ENCODE results near the gene TXNRD2. TPM values are rescaled to one million over a fixed set of nuclear protein-coding genes. Genes with fewer than 3 reads are reported as not detected.

TXNRD2 gene
- total RNA-seq, 1 experiment from 2014 or later = 5.0 TPM

GRCh38 chr22:19874307-19875060 lies 67.1 kb downstream of the TXNRD2 start:
- no peaks in the 10 kb centered on the region for H3K27me3 ChIP-seq (ENCODE audit: control insufficient read depth, insufficient read depth, low read length)
- no peaks in the 10 kb centered on the region for H3K36me3 ChIP-seq (replicated peaks; ENCODE audit: control insufficient read depth, insufficient read depth, low read length)
- no peak overlapping the region for H3K4me3 ChIP-seq (ENCODE audit: insufficient read depth, low read depth, low read length)
- peak; percentile 57 for DNase-seq

GRCh38 chr22:19873960-19874306 lies 67.7 kb downstream of the TXNRD2 start:
- H3K36me3 ChIP-seq (replicated peaks; ENCODE audit: control insufficient read depth, insufficient read depth, low read length) = no peaks in the 10 kb centered on the region
- H3K4me3 ChIP-seq (ENCODE audit: insufficient read depth, low read depth, low read length) = no peak overlapping the region
- no peaks in the 10 kb centered on the region for H3K27me3 ChIP-seq (ENCODE audit: control insufficient read depth, insufficient read depth, low read length)
- peak; percentile 39 for DNase-seq

- DNase-seq = peak; percentile 57
- no peaks in the 10 kb centered on the region for H3K36me3 ChIP-seq (replicated peaks; ENCODE audit: control insufficient read depth, insufficient read depth, low read length)
- H3K4me3 ChIP-seq (ENCODE audit: insufficient read depth, low read depth, low read length) = no peak overlapping the region
- H3K27me3 ChIP-seq (ENCODE audit: control insufficient read depth, insufficient read depth, low read length) = no peaks in the 10 kb centered on the region
Observed at GRCh38 chr22:19873138-19873959, 68.3 kb downstream of the TXNRD2 start.

- H3K4me3 ChIP-seq (ENCODE audit: insufficient read depth, low read depth, low read length) = no peak overlapping the region
- peak; percentile 63 for DNase-seq
- H3K27me3 ChIP-seq (ENCODE audit: control insufficient read depth, insufficient read depth, low read length) = no peaks in the 10 kb centered on the region
Observed at GRCh38 chr22:19872779-19873137, 68.9 kb downstream of the TXNRD2 start.

GRCh38 chr22:19871845-19872778 lies 69.5 kb downstream of the TXNRD2 start:
- no peak overlapping the region for H3K4me3 ChIP-seq (ENCODE audit: insufficient read depth, low read depth, low read length)
- no peaks in the 10 kb centered on the region for H3K27me3 ChIP-seq (ENCODE audit: control insufficient read depth, insufficient read depth, low read length)
- DNase-seq = peak; percentile 42
- no peaks in the 10 kb centered on the region for H3K36me3 ChIP-seq (replicated peaks; ENCODE audit: control insufficient read depth, insufficient read depth, low read length)

More at GRCh38 chr22:19872779-19873137, 68.9 kb downstream of the TXNRD2 start:
- H3K36me3 ChIP-seq (replicated peaks; ENCODE audit: control insufficient read depth, insufficient read depth, low read length) = no peaks in the 10 kb centered on the region

GRCh38 chr22:19871023-19871844 lies 70.4 kb downstream of the TXNRD2 start:
- peak; percentile 44 for DNase-seq
- no peak overlapping the region for H3K4me3 ChIP-seq (ENCODE audit: insufficient read depth, low read depth, low read length)
- no peaks in the 10 kb centered on the region for H3K27me3 ChIP-seq (ENCODE audit: control insufficient read depth, insufficient read depth, low read length)
- no peaks in the 10 kb centered on the region for H3K36me3 ChIP-seq (replicated peaks; ENCODE audit: control insufficient read depth, insufficient read depth, low read length)

GRCh38 chr22:19870153-19871022 lies 71.2 kb downstream of the TXNRD2 start:
- peak; percentile 32 for DNase-seq
- Histone ChIP-seq H3K36me3 (replicated peaks; ENCODE audit: control insufficient read depth, insufficient read depth, low read length) (no peaks in the 10 kb centered on the region), H3K4me3 (ENCODE audit: insufficient read depth, low read depth, low read length) (no peak overlapping the region), H3K27me3 (ENCODE audit: control insufficient read depth, insufficient read depth, low read length) (no peaks in the 10 kb centered on the region)

- Histone ChIP-seq H3K36me3 (replicated peaks; ENCODE audit: control insufficient read depth, insufficient read depth, low read length) (no peaks in the 10 kb centered on the region), H3K27me3 (ENCODE audit: control insufficient read depth, insufficient read depth, low read length) (no peaks in the 10 kb centered on the region), H3K4me3 (ENCODE audit: insufficient read depth, low read depth, low read length) (no peak overlapping the region)
- DNase-seq = peak; percentile 39
Observed at GRCh38 chr22:19869497-19870152, 72.0 kb downstream of the TXNRD2 start.

GRCh38 chr22:19868773-19869471 lies 72.7 kb downstream of the TXNRD2 start:
- Histone ChIP-seq H3K36me3 (replicated peaks; ENCODE audit: control insufficient read depth, insufficient read depth, low read length) (no peaks in the 10 kb centered on the region), H3K27me3 (ENCODE audit: control insufficient read depth, insufficient read depth, low read length) (no peaks in the 10 kb centered on the region), H3K4me3 (ENCODE audit: insufficient read depth, low read depth, low read length) (no peak overlapping the region)
- DNase-seq = peak; percentile 57

- no peaks in the 10 kb centered on the region for H3K36me3 ChIP-seq (replicated peaks; ENCODE audit: control insufficient read depth, insufficient read depth, low read length)
- H3K27me3 ChIP-seq (ENCODE audit: control insufficient read depth, insufficient read depth, low read length) = no peaks in the 10 kb centered on the region
- DNase-seq = peak; percentile 39
- no peak overlapping the region for H3K4me3 ChIP-seq (ENCODE audit: insufficient read depth, low read depth, low read length)
Observed at GRCh38 chr22:19868333-19868732, 73.3 kb downstream of the TXNRD2 start.

GRCh38 chr22:19867617-19868016 lies 74.0 kb downstream of the TXNRD2 start:
- Histone ChIP-seq H3K36me3 (replicated peaks; ENCODE audit: control insufficient read depth, insufficient read depth, low read length) (no peaks in the 10 kb centered on the region), H3K27me3 (ENCODE audit: control insufficient read depth, insufficient read depth, low read length) (no peaks in the 10 kb centered on the region), H3K4me3 (ENCODE audit: insufficient read depth, low read depth, low read length) (no peak overlapping the region)
- DNase-seq = no peak

- DNase-seq = no peak
- Histone ChIP-seq H3K4me3 (ENCODE audit: insufficient read depth, low read depth, low read length) (no peak overlapping the region), H3K27me3 (ENCODE audit: control insufficient read depth, insufficient read depth, low read length) (no peaks in the 10 kb centered on the region), H3K36me3 (replicated peaks; ENCODE audit: control insufficient read depth, insufficient read depth, low read length) (no peaks in the 10 kb centered on the region)
Observed at GRCh38 chr22:19866665-19867009, 75.0 kb downstream of the TXNRD2 start.
